ENCODE data around the gene TSGA10IP. TPM values are rescaled to one million over a fixed set of nuclear protein-coding genes. Genes with fewer than 3 reads are reported as not detected.

Gene TSGA10IP
- total RNA-seq, 2 experiments from 2014 or later, result not detected

- H3K9me3 ChIP-seq (ENCODE audit: control insufficient read depth in 1 of 2, insufficient read depth in 1 of 2, low read length in 2 of 2), result no peaks in the 10 kb centered on the region
- Mint-ChIP-seq H3K9me3 (no peaks in the 10 kb centered on the region), H3K27ac (peak overlapping the region; percentile 1), H3K27me3 (no peaks in the 10 kb centered on the region), H3K4me3 (no peak overlapping the region), H3K4me1 (ENCODE audit: low read depth) (no peaks in the 10 kb centered on the region), H3K36me3 (ENCODE audit: low read depth) (peaks cover 77% of the 10 kb centered on the region)
- DNase-seq, result no peak
- no peaks in the 10 kb centered on the region for H3K27me3 ChIP-seq (ENCODE audit: control insufficient read depth in 1 of 2, insufficient read depth in 2 of 2, low read length in 2 of 2)
- ChIA-PET CTCF (interaction anchor here (1.4 kb wide), 1 partner anchor 88 kb away, joined by 3 read pairs; no protein-coding TSS in a partner anchor), POLR2A (interaction anchor here (0.6 to 1.3 kb wide), 2 partner anchors 82 to 110 kb away, joined by 3 to 5 read pairs; partner anchors contain the start of gene CCDC85B)
- ATAC-seq (ENCODE audit: poor library complexity), result no peak
- no peak overlapping the region for H3K27ac ChIP-seq (ENCODE audit: low read depth in 1 of 2, low read length in 2 of 2)
- peaks cover 73% of the 10 kb centered on the region for H3K36me3 ChIP-seq (ENCODE audit: insufficient read depth, low read length)
- intact Hi-C loops (cut with DNase I, micrococcal nuclease), result no loop called here
- no peaks in the 10 kb centered on the region for H3K4me1 ChIP-seq (ENCODE audit: insufficient read depth, low read length)
- no peak overlapping the region for H3K4me3 ChIP-seq (ENCODE audit: low read length)
- TF ChIP-seq CTCF (IDR thresholded peaks at IDR 0.05), result no peak
These were observed 26.8 kb downstream of the TSGA10IP start for GRCh38 chr11:65972116-65972515.

DNA sequence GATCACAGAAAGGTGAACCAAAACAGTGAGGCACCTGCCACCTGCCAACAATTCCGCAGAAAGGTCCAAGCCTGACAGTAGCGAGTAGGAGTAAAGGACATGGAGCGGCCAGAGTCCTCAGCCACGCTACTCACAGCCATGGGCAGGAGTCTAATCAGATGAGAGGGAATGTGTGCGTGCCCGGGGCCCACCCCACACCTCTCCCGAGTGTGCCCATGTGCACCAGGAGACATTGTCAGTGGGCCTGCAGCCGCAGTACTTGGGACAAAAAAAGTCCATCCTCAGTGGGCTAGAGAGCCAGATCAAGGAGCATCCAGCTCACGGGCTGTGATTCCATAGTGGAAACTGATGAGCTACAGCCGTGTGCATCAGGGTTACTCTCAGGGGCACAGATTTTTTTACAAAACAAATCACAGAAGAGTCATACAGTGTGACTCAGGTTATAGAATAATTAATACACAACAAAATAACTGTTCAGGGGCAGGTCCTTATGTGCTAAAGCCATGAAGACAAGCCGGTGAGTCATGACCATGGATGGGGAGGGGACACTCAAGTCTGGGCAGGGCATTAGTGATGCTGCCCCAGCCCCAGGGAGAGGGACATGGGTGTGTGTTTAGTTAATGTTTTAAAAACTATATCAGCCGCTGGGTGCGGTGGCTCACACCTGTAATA is 28.3 kb downstream of the TSGA10IP start:
- H3K9me3 ChIP-seq (ENCODE audit: control insufficient read depth in 1 of 2, insufficient read depth in 1 of 2, low read length in 2 of 2), result no peaks in the 10 kb centered on the region
- CTCF ChIA-PET, result interaction anchor here (1.1 to 1.4 kb wide), 2 partner anchors 89 kb away, joined by 3 read pairs; no protein-coding TSS in a partner anchor

DNA sequence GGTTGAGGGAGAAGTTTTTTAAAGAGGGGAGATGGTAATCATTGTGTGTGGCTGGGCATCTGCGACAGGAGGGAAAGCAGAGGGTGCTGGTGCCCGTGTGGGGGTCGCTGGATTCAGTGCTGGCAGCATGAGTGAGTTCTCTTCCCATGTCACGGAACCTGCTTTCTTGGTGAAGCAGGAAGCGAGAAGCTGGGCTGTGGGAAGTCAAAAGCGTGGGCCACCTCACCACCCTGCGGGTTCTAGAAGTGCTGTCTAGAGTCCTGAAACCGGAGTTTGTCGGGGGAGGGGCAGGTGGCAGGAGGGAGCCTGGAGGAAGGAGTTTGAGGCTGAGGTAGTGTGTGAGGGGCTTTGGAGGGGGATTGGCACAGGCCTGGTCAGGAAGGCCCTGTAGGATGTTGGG is 30.5 kb downstream of the TSGA10IP start:
- H3K4me3 Mint-ChIP-seq, result peak overlapping the region; percentile 3
- peak overlapping the region; percentile 49 for H3K27ac Mint-ChIP-seq
- H3K4me1 Mint-ChIP-seq (ENCODE audit: low read depth), result no peaks in the 10 kb centered on the region
- Histone ChIP-seq H3K27ac (ENCODE audit: low read depth in 1 of 2, low read length in 2 of 2) (no peak overlapping the region), H3K4me3 (ENCODE audit: low read length) (no peak overlapping the region), H3K4me1 (ENCODE audit: insufficient read depth, low read length) (no peaks in the 10 kb centered on the region), H3K36me3 (ENCODE audit: insufficient read depth, low read length) (peaks cover 62% of the 10 kb centered on the region), H3K9me3 (ENCODE audit: control insufficient read depth in 1 of 2, insufficient read depth in 1 of 2, low read length in 2 of 2) (no peaks in the 10 kb centered on the region), H3K27me3 (ENCODE audit: control insufficient read depth in 1 of 2, insufficient read depth in 2 of 2, low read length in 2 of 2) (no peaks in the 10 kb centered on the region)
- no peak for ATAC-seq (ENCODE audit: poor library complexity)
- no peaks in the 10 kb centered on the region for H3K9me3 Mint-ChIP-seq
- no peak for DNase-seq
- ChIA-PET POLR2A (no interaction called here), CTCF (no interaction called here)
- no peaks in the 10 kb centered on the region for H3K27me3 Mint-ChIP-seq
- no peak for TF ChIP-seq CTCF (IDR thresholded peaks at IDR 0.05)
- peaks cover 69% of the 10 kb centered on the region for H3K36me3 Mint-ChIP-seq (ENCODE audit: low read depth)
- intact Hi-C loops (cut with DNase I, micrococcal nuclease), result no loop called here

More for the DNA sequence above, 28.3 kb downstream of the TSGA10IP start:
- H3K36me3 ChIP-seq (ENCODE audit: insufficient read depth, low read length), result peaks cover 72% of the 10 kb centered on the region
- no peak overlapping the region for H3K4me3 ChIP-seq (ENCODE audit: low read length)
- DNase-seq (no peak), ATAC-seq (ENCODE audit: poor library complexity) (no peak)
- intact Hi-C loops (cut with DNase I, micrococcal nuclease), result no loop called here
- H3K9me3 Mint-ChIP-seq, result no peaks in the 10 kb centered on the region
- no peak overlapping the region for H3K4me3 Mint-ChIP-seq
- peaks cover 76% of the 10 kb centered on the region for H3K36me3 Mint-ChIP-seq (ENCODE audit: low read depth)
- H3K27me3 ChIP-seq (ENCODE audit: control insufficient read depth in 1 of 2, insufficient read depth in 2 of 2, low read length in 2 of 2), result no peaks in the 10 kb centered on the region
- H3K4me1 Mint-ChIP-seq (ENCODE audit: low read depth), result no peaks in the 10 kb centered on the region
- no peak for TF ChIP-seq CTCF (IDR thresholded peaks at IDR 0.05)
- POLR2A ChIA-PET, result interaction anchor here (0.7 to 1.1 kb wide), 2 partner anchors 13 to 193 kb away, joined by 3 to 4 read pairs; partner anchors contain the start of gene SART1
- H3K27me3 Mint-ChIP-seq, result no peaks in the 10 kb centered on the region
- no peak overlapping the region for H3K27ac Mint-ChIP-seq
- no peak overlapping the region for H3K27ac ChIP-seq (ENCODE audit: low read depth in 1 of 2, low read length in 2 of 2)
- H3K4me1 ChIP-seq (ENCODE audit: insufficient read depth, low read length), result no peaks in the 10 kb centered on the region
